Forelimb muscle (tissue), 1 donor: ENCODE results near the gene HLA-DQA1. TPM values are rescaled to one million over a fixed set of nuclear protein-coding genes. Genes with fewer than 3 reads are reported as not detected.
"Not testable (repeated sequence)": the region's sequence is repeated elsewhere in the genome, so short reads cannot be mapped to it uniquely, and the experiment has no call there.

Experiments
- DNase-seq: peaks from one replicate; pipeline ENCODE4 v3.0.0-alpha.2; 2013; ENCODE audit warnings: low read depth
- polyA plus RNA-seq: library from polyadenylated mRNA; unstranded; fragments of 120-200 nt; gene quantifications from one replicate; pipeline ENCODE4 v1.2.1, GENCODE V29; 2013; ENCODE audit not compliant: insufficient read length

HLA-DQA1 gene
- polyA plus RNA-seq: 1.7 TPM

GRCh38 chr6:32637219-32637880 is at the start of gene HLA-DQA1:
Gene HLA-DQA1 (plus strand): TSS chr6:32637406. CDS start chr6:32637459, 53 bp downstream.
- DNase-seq: no peak

- no peak for DNase-seq
These were observed 49.0 kb upstream of the HLA-DQA1 start for GRCh38 chr6:32588156-32588555.

- peak; percentile 5 for DNase-seq
These were observed 47.4 kb upstream of the HLA-DQA1 start, which contains the start of gene HLA-DRB1 for GRCh38 chr6:32589596-32590449. Gene HLA-DRB1 (minus strand): TSS chr6:32589848. CDS start chr6:32589742, 106 bp downstream.

GRCh38 chr6:32590713-32591112 is 46.5 kb upstream of the HLA-DQA1 start:
- not testable (repeated sequence) for DNase-seq

GRCh38 chr6:32597024-32597423 is 40.2 kb upstream of the HLA-DQA1 start:
- DNase-seq: no peak

GRCh38 chr6:32602383-32602782 is 34.8 kb upstream of the HLA-DQA1 start:
- DNase-seq: no peak

- DNase-seq: no peak
These were observed 34.0 kb upstream of the HLA-DQA1 start for GRCh38 chr6:32603222-32603621.

- no peak for DNase-seq
These were observed 33.3 kb upstream of the HLA-DQA1 start for GRCh38 chr6:32603888-32604287.

- DNase-seq: no peak
These were observed 32.8 kb upstream of the HLA-DQA1 start for GRCh38 chr6:32604434-32604877.

- no peak for DNase-seq
These were observed 29.8 kb upstream of the HLA-DQA1 start for GRCh38 chr6:32607263-32607987.

- no peak for DNase-seq
These were observed 29.3 kb upstream of the HLA-DQA1 start for GRCh38 chr6:32607988-32608298.

- no peak for DNase-seq
These were observed 28.8 kb upstream of the HLA-DQA1 start for GRCh38 chr6:32608362-32608761.

GRCh38 chr6:32609391-32609730 is 27.8 kb upstream of the HLA-DQA1 start:
- DNase-seq: no peak

GRCh38 chr6:32609731-32610640 is 27.2 kb upstream of the HLA-DQA1 start:
- peak; percentile 50 for DNase-seq

GRCh38 chr6:32610682-32611296 is 26.4 kb upstream of the HLA-DQA1 start:
- DNase-seq: no peak

GRCh38 chr6:32613475-32613874 is 23.7 kb upstream of the HLA-DQA1 start:
- no peak for DNase-seq

- no peak for DNase-seq
These were observed 22.7 kb upstream of the HLA-DQA1 start for GRCh38 chr6:32614366-32615081.

GRCh38 chr6:32615885-32616532 is 21.2 kb upstream of the HLA-DQA1 start:
- DNase-seq: no peak

GRCh38 chr6:32617751-32618150 is 19.5 kb upstream of the HLA-DQA1 start:
- no peak for DNase-seq

- DNase-seq: no peak
These were observed 15.8 kb upstream of the HLA-DQA1 start for GRCh38 chr6:32621372-32621771.
